Cardiac muscle cell (in vitro differentiated cells and primary cell): Measurements from ENCODE around the gene AATF. TPM values are rescaled to one million over a fixed set of nuclear protein-coding genes. Genes with fewer than 3 reads are reported as not detected.
A peak's percentile ranks its signal among the peaks of the same experiment; 100 is the strongest.

ENCODE experiments used
- DNase-seq, 2 donors: peaks; one replicate each; pipeline versions ENCODE4 v3.0.0 to v3.0.0-alpha.2; 2010 to 2017; ENCODE audit warnings: low read depth in 1 of 2, low spot score in 1 of 2
- H3K27ac ChIP-seq: fragments of 200-600 bp; sonication (generic); 2 replicates; pipeline ENCODE4 v1.5.1; 2016
- H3K27me3 ChIP-seq: fragments of 200-600 bp; sonication (generic); 2 replicates; pipeline ENCODE4 v1.6.0; 2016; ENCODE audit warnings: control low read depth
- H3K36me3 ChIP-seq: fragments of 200-600 bp; sonication (generic); 2 replicates; pipeline ENCODE4 v1.5.1; 2016; ENCODE audit warnings: control low read depth
- H3K4me1 ChIP-seq: fragments of 200-600 bp; sonication (generic); 2 replicates; pipeline ENCODE4 v1.8.1; 2017; ENCODE audit warnings: low read depth, mild to moderate bottlenecking, mixed run types
- H3K4me3 ChIP-seq: fragments of 200-600 bp; sonication (generic); 2 replicates; pipeline ENCODE4 v1.5.1; 2016; ENCODE audit warnings: mild to moderate bottlenecking
- H3K9me3 ChIP-seq: fragments of 200-600 bp; sonication (generic); 2 replicates; pipeline ENCODE4 v1.5.1; 2017; ENCODE audit warnings: low read depth, mild to moderate bottlenecking, control low read depth
- CTCF ChIP-seq: IDR thresholded peaks from 2 replicates; pipeline ENCODE4 v1.5.1; 2012; ENCODE audit warnings: low read depth, mild to moderate bottlenecking, low read length
- polyA plus RNA-seq: library from polyadenylated mRNA; unstranded; fragments of >200 nt; fragmentation: Nextera tagmentation; extraction: Ambion mirVana; gene quantifications from 2 replicates; pipeline ENCODE4 v1.2.1, GENCODE V29; 2016
- total RNA-seq: library from RNA; depleted of rRNA; stranded (reverse); fragments of >200 nt; gene quantifications from 2 replicates; pipeline ENCODE4 v1.2.3, GENCODE V29; 2016

AATF gene
- total and polyA plus RNA-seq, 2 experiments from 2014 or later = 43.3 to 50.2 TPM

- Histone ChIP-seq H3K4me3 (peak overlapping the region; percentile 42), H3K4me1 (peaks cover 24% of the 10 kb centered on the region), H3K27me3 (peaks cover 100% of the 10 kb centered on the region), H3K9me3 (no peaks in the 10 kb centered on the region), H3K36me3 (no peaks in the 10 kb centered on the region), H3K27ac (no peak overlapping the region)
- TF ChIP-seq CTCF = no peak
- DNase-seq = peak; percentile 34 to 78
Measured at GRCh38 chr17:36937959-36938565, 10.7 kb upstream of the AATF start.

GRCh38 chr17:36938566-36939051, 10.1 kb upstream of the AATF start:
- Histone ChIP-seq H3K27me3 (peaks cover 100% of the 10 kb centered on the region), H3K36me3 (no peaks in the 10 kb centered on the region), H3K27ac (no peak overlapping the region), H3K4me3 (peak overlapping the region; percentile 42), H3K4me1 (peaks cover 19% of the 10 kb centered on the region), H3K9me3 (no peaks in the 10 kb centered on the region)
- no peak for TF ChIP-seq CTCF
- DNase-seq = no peak

GRCh38 chr17:36939052-36939801, 9.5 kb upstream of the AATF start:
- no peak for TF ChIP-seq CTCF
- peaks cover 13% of the 10 kb centered on the region for H3K4me1 ChIP-seq
- no peak overlapping the region for H3K27ac ChIP-seq
- no peaks in the 10 kb centered on the region for H3K36me3 ChIP-seq
- H3K4me3 ChIP-seq = peak overlapping the region; percentile 42
- DNase-seq = no peak
- peaks cover 100% of the 10 kb centered on the region for H3K27me3 ChIP-seq
- H3K9me3 ChIP-seq = no peaks in the 10 kb centered on the region

GRCh38 chr17:36939802-36940312, 8.9 kb upstream of the AATF start:
- peak overlapping the region; percentile 42 for H3K4me3 ChIP-seq
- peaks cover 13% of the 10 kb centered on the region for H3K4me1 ChIP-seq

More at GRCh38 chr17:36939802-36940312, 8.9 kb upstream of the AATF start:
- no peaks in the 10 kb centered on the region for H3K36me3 ChIP-seq
- peaks cover 100% of the 10 kb centered on the region for H3K27me3 ChIP-seq
- no peak for DNase-seq
- no peak overlapping the region for H3K27ac ChIP-seq
- no peaks in the 10 kb centered on the region for H3K9me3 ChIP-seq
- TF ChIP-seq CTCF = no peak
